ENCODE measurements around the gene HSPB8. TPM values are rescaled to one million over a fixed set of nuclear protein-coding genes. Genes with fewer than 3 reads are reported as not detected.

HSPB8 gene
- 16.1 and 24.6 TPM in 2 replicates for total RNA-seq

GRCh38 chr12:119178544-119179334, at the start of gene HSPB8:
TSS of gene HSPB8 (plus strand) at chr12:119178931. CDS start at chr12:119179313, 382 bp downstream.

Other genes with a start within 250 kb of the HSPB8 start
- not detected in 2 replicates for gene SRRM4, start 197.4 kb upstream of the HSPB8 start, total RNA-seq
- gene CCDC60, start 155.8 kb downstream of the HSPB8 start, total RNA-seq: not detected in 2 replicates

Data from aortic smooth muscle cell (primary cell).